Trophoblast cell (in vitro differentiated cells and primary cell): ENCODE data around the gene PGM2.

Source experiments
- DNase-seq, 2 donors: peaks; one replicate each; pipeline ENCODE4 v3.0.0-alpha.2; 2016
- H2AFZ ChIP-seq: 2 replicates; pipeline ENCODE4 v1.6.1; 2013; ENCODE audit warnings: low read length, moderate library complexity, mild to moderate bottlenecking; ENCODE audit not compliant: insufficient read depth, poor library complexity
- H2AK5ac ChIP-seq: 2 replicates; pipeline ENCODE4 v1.6.1; 2013; ENCODE audit warnings: mild to moderate bottlenecking, low read length
- H2BK120ac ChIP-seq: 2 replicates; pipeline ENCODE4 v1.6.1; 2013; ENCODE audit warnings: low read length, mild to moderate bottlenecking, moderate library complexity; ENCODE audit not compliant: insufficient read depth, poor library complexity
- H2BK12ac ChIP-seq: 2 replicates; pipeline ENCODE4 v1.6.1; 2013; ENCODE audit warnings: mild to moderate bottlenecking, low read length, moderate library complexity
- H2BK5ac ChIP-seq: 2 replicates; pipeline ENCODE4 v1.6.1; 2013; ENCODE audit warnings: low read length, low read depth, moderate library complexity, mild to moderate bottlenecking; ENCODE audit not compliant: poor library complexity
- H3K14ac ChIP-seq: 2 replicates; pipeline ENCODE4 v1.6.1; 2013; ENCODE audit warnings: mild to moderate bottlenecking, low read length
- H3K18ac ChIP-seq: 2 replicates; pipeline ENCODE4 v1.6.1; 2013; ENCODE audit warnings: mild to moderate bottlenecking, low read length
- H3K23ac ChIP-seq: 2 replicates; pipeline ENCODE4 v1.6.1; 2013; ENCODE audit warnings: low read length
- H3K27ac ChIP-seq: 2 replicates; pipeline ENCODE4 v1.5.1; 2013; ENCODE audit warnings: low read depth, mild to moderate bottlenecking, inconsistent platforms, low read length, moderate library complexity
- H3K27me3 ChIP-seq: 2 replicates; pipeline ENCODE4 v1.6.1; 2013; ENCODE audit warnings: inconsistent platforms, mild to moderate bottlenecking, low read length, moderate library complexity; ENCODE audit not compliant: insufficient read depth
- H3K36me3 ChIP-seq, 2 experiments: 1 replicate in 1 of 2; 2 replicates in 1 of 2; pipeline ENCODE4 v1.6.1; 2013; ENCODE audit warnings: low read length in 2 of 2, mild to moderate bottlenecking in 2 of 2, moderate library complexity in 1 of 2; ENCODE audit not compliant: insufficient read depth in 2 of 2, control insufficient read depth in 1 of 2
- H3K4ac ChIP-seq: 2 replicates; pipeline ENCODE4 v1.6.1; 2013; ENCODE audit warnings: low read depth, mild to moderate bottlenecking, low read length, moderate library complexity
- H3K4me1 ChIP-seq, 2 experiments: 1 replicate in 1 of 2; 2 replicates in 1 of 2; pipeline ENCODE4 v1.6.1; 2013; ENCODE audit warnings: low read length in 2 of 2, mild to moderate bottlenecking in 2 of 2, moderate library complexity in 1 of 2; ENCODE audit not compliant: insufficient read depth in 2 of 2, control insufficient read depth in 1 of 2
- H3K4me2 ChIP-seq: 2 replicates; pipeline ENCODE4 v1.6.1; 2013; ENCODE audit warnings: inconsistent platforms, mild to moderate bottlenecking, low read length, moderate library complexity
- H3K4me3 ChIP-seq: 2 replicates; pipeline ENCODE4 v1.5.1; 2013; ENCODE audit warnings: mild to moderate bottlenecking, low read depth, low read length, inconsistent platforms
- H3K79me1 ChIP-seq: one replicate; pipeline ENCODE4 v1.6.1; 2013; ENCODE audit warnings: low read length
- H3K79me2 ChIP-seq: 2 replicates; pipeline ENCODE4 v1.6.1; 2013; ENCODE audit warnings: low read length, mild to moderate bottlenecking; ENCODE audit not compliant: control insufficient read depth, insufficient read depth, poor library complexity
- H3K9ac ChIP-seq: 2 replicates; pipeline ENCODE4 v1.6.1; 2013; ENCODE audit warnings: mild to moderate bottlenecking, low read length
- H3K9me3 ChIP-seq: 2 replicates; pipeline ENCODE4 v1.6.1; 2013; ENCODE audit warnings: low read depth, mild to moderate bottlenecking, control low read depth, inconsistent platforms, low read length; ENCODE audit not compliant: insufficient read depth
- H4K12ac ChIP-seq: 2 replicates; pipeline ENCODE4 v1.6.1; 2013; ENCODE audit warnings: low read depth, mild to moderate bottlenecking, low read length, moderate library complexity
- H4K8ac ChIP-seq: 2 replicates; pipeline ENCODE4 v1.6.1; 2013; ENCODE audit warnings: low read depth, mild to moderate bottlenecking, low read length, moderate library complexity
- H4K91ac ChIP-seq: one replicate; pipeline ENCODE4 v1.6.1; 2013; ENCODE audit warnings: low read depth, mild to moderate bottlenecking, low read length, moderate library complexity
- WGBS: extraction: QIAGEN DNeasy Blood & Tissue Kit; methylation state at CpG from one replicate; pipeline ENCODE4 v1.1.7; 2013; ENCODE audit warnings: missing lambda C conversion rate; ENCODE audit not compliant: insufficient read length, insufficient coverage; ENCODE audit errors: extremely low coverage; 5-methylcytosine and 5-hydroxymethylcytosine counted together

PGM2 gene

GRCh38 chr4:37839426-37839825 lies 12.9 kb downstream of the PGM2 start:
- H2BK5ac ChIP-seq = no peak overlapping the region
- H3K79me2 ChIP-seq = no peaks in the 10 kb centered on the region
- no peak overlapping the region for H3K14ac ChIP-seq
- H2AK5ac ChIP-seq = no peak overlapping the region
- H4K8ac ChIP-seq = no peak overlapping the region
- DNase-seq = peak in 1 of 2 donors; percentile 37
- no peak overlapping the region for H3K23ac ChIP-seq
- no peak overlapping the region for H3K9ac ChIP-seq
- peaks cover 8 to 20% of the 10 kb centered on the region in 2 experiments for H3K36me3 ChIP-seq
- H3K27ac ChIP-seq = no peak overlapping the region
- no peak overlapping the region for H3K4me2 ChIP-seq
- no peaks in the 10 kb centered on the region for H3K4me1 ChIP-seq
- no peak overlapping the region for H4K91ac ChIP-seq
- H3K4ac ChIP-seq = no peak overlapping the region
- H3K4me3 ChIP-seq = no peak overlapping the region
- H2AFZ ChIP-seq = no peak overlapping the region
- no peak overlapping the region for H2BK120ac ChIP-seq
- H3K27me3 ChIP-seq = no peaks in the 10 kb centered on the region
- H2BK12ac ChIP-seq = no peak overlapping the region
- H4K12ac ChIP-seq = no peak overlapping the region
- WGBS = no CpG with 5 or more reads among the region's 2 CpGs
- H3K18ac ChIP-seq = no peak overlapping the region
- no peaks in the 10 kb centered on the region for H3K79me1 ChIP-seq
- H3K9me3 ChIP-seq = no peaks in the 10 kb centered on the region

- Histone ChIP-seq H3K14ac (no peak overlapping the region), H2BK12ac (no peak overlapping the region), H2BK5ac (no peak overlapping the region), H3K4me2 (no peak overlapping the region), H3K27ac (no peak overlapping the region), H3K79me1 (no peaks in the 10 kb centered on the region), H2AK5ac (no peak overlapping the region), H2AFZ (no peak overlapping the region), H3K4me3 (no peak overlapping the region), H3K4me1 (peaks cover 2 to 6% of the 10 kb centered on the region in 2 experiments), H4K8ac (no peak overlapping the region), H3K9ac (no peak overlapping the region), H3K4ac (no peak overlapping the region), H4K12ac (no peak overlapping the region), H3K27me3 (no peaks in the 10 kb centered on the region), H3K23ac (no peak overlapping the region), H3K79me2 (no peaks in the 10 kb centered on the region), H3K18ac (no peak overlapping the region), H3K9me3 (no peaks in the 10 kb centered on the region), H3K36me3 (peaks cover 11 to 19% of the 10 kb centered on the region in 2 experiments), H4K91ac (no peak overlapping the region), H2BK120ac (no peak overlapping the region)
- WGBS = 100% methylated on average over 1 of the region's 5 CpGs
- DNase-seq = no peak
These were observed 17.7 kb downstream of the PGM2 start for GRCh38 chr4:37844204-37844603.

- Histone ChIP-seq H3K27me3 (no peaks in the 10 kb centered on the region), H4K91ac (no peak overlapping the region), H3K4ac (no peak overlapping the region), H3K14ac (no peak overlapping the region), H2AK5ac (no peak overlapping the region), H2BK12ac (no peak overlapping the region), H4K8ac (no peak overlapping the region), H3K9ac (no peak overlapping the region), H2AFZ (no peak overlapping the region), H3K9me3 (no peaks in the 10 kb centered on the region), H2BK120ac (no peak overlapping the region), H3K4me1 (peaks cover 2 to 6% of the 10 kb centered on the region in 2 experiments), H3K27ac (no peak overlapping the region), H3K23ac (no peak overlapping the region), H3K4me2 (no peak overlapping the region), H3K18ac (no peak overlapping the region), H4K12ac (no peak overlapping the region), H3K36me3 (peaks cover 16 to 19% of the 10 kb centered on the region in 2 experiments), H3K4me3 (no peak overlapping the region), H3K79me1 (no peaks in the 10 kb centered on the region), H2BK5ac (no peak overlapping the region), H3K79me2 (no peaks in the 10 kb centered on the region)
- WGBS = no CpG with 5 or more reads among the region's 4 CpGs
- no peak for DNase-seq
These were observed 18.7 kb downstream of the PGM2 start for GRCh38 chr4:37845201-37845600.

GRCh38 chr4:37847311-37847884 lies 20.9 kb downstream of the PGM2 start:
- no peak overlapping the region for H3K4me3 ChIP-seq
- H4K12ac ChIP-seq = no peak overlapping the region
- H3K27ac ChIP-seq = peak overlapping the region; percentile 49
- no peaks in the 10 kb centered on the region for H3K27me3 ChIP-seq
- H4K8ac ChIP-seq = no peak overlapping the region
- H3K14ac ChIP-seq = no peak overlapping the region
- H3K9ac ChIP-seq = no peak overlapping the region
- peaks cover 14 to 19% of the 10 kb centered on the region in 2 experiments for H3K36me3 ChIP-seq
- no peak overlapping the region for H2BK12ac ChIP-seq
- no CpG with 5 or more reads among the region's 5 CpGs for WGBS
- H4K91ac ChIP-seq = no peak overlapping the region
- no peak overlapping the region for H2AK5ac ChIP-seq
- no peak overlapping the region for H3K4me2 ChIP-seq
- H3K9me3 ChIP-seq = no peaks in the 10 kb centered on the region
- no peak overlapping the region for H3K4ac ChIP-seq
- no peak overlapping the region for H2BK5ac ChIP-seq
- no peak overlapping the region for H3K23ac ChIP-seq
- DNase-seq = no peak
- no peaks in the 10 kb centered on the region for H3K79me2 ChIP-seq
- no peaks in the 10 kb centered on the region for H3K79me1 ChIP-seq
- peaks cover 2 to 6% of the 10 kb centered on the region in 2 experiments for H3K4me1 ChIP-seq
- H2AFZ ChIP-seq = no peak overlapping the region
- no peak overlapping the region for H3K18ac ChIP-seq
- H2BK120ac ChIP-seq = no peak overlapping the region
